Measurements from ENCODE around the gene KRTAP1-1. TPM values are rescaled to one million over a fixed set of nuclear protein-coding genes. Genes with fewer than 3 reads are reported as not detected.
"Not testable (repeated sequence)": the region's sequence is repeated elsewhere in the genome, so short reads cannot be mapped to it uniquely, and the experiment has no call there.

KRTAP1-1 gene
- total RNA-seq, 1 donor from 2014 or later = not detected

DNA sequence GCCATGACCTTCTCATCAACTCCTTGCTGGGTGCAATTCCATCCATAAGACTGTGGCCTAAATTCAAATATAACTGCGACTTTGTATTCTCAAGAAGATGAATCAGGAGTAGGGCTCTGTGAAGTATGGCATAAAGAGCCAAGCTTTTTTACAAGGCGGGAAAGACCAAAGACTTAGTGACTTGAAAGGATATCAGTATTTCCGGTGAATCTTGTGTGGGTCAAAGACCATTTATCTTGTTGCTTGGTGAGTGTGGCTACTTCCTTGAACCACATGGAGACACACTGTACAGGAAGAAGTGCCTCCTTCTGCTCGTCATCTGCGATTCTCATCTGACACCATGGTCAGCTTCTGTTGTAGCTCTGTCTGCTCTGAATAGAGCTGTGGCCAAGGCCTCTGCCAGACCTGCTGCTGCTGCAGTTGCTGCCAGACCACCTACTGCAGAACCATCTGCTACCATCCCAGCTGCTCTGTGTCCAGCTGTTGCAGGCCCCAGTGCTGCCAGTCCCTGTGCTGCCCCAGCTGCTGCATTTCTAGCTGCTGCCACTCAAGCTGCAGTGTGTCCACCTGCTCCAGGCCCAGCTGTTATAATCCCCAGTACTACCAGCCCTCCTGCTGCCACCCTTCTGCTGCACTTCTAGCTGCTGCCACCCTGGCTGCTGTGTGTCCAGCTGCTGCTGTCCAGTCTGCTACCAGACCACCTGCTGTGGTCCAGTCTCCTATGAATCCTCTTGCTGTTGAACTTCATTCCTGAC is 30.5 kb upstream of the KRTAP1-1 start:
- no peaks in the 10 kb centered on the region for H3K9me3 ChIP-seq (replicated peaks)
- intact Hi-C loops (cut with micrococcal nuclease) = no loop called here
- H3K4me1 ChIP-seq = no peaks in the 10 kb centered on the region
- H3K4me3 ChIP-seq = no peak overlapping the region
- no peak overlapping the region for H3K27ac ChIP-seq (replicated peaks)
- TF ChIP-seq, protein P1, sequence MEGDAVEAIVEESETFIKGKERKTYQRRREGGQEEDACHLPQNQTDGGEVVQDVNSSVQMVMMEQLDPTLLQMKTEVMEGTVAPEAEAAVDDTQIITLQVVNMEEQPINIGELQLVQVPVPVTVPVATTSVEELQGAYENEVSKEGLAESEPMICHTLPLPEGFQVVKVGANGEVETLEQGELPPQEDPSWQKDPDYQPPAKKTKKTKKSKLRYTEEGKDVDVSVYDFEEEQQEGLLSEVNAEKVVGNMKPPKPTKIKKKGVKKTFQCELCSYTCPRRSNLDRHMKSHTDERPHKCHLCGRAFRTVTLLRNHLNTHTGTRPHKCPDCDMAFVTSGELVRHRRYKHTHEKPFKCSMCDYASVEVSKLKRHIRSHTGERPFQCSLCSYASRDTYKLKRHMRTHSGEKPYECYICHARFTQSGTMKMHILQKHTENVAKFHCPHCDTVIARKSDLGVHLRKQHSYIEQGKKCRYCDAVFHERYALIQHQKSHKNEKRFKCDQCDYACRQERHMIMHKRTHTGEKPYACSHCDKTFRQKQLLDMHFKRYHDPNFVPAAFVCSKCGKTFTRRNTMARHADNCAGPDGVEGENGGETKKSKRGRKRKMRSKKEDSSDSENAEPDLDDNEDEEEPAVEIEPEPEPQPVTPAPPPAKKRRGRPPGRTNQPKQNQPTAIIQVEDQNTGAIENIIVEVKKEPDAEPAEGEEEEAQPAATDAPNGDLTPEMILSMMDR (IDR thresholded peaks at IDR 0.05; ENCODE audit: borderline replicate concordance) = no peak
- no peaks in the 10 kb centered on the region for H3K36me3 ChIP-seq
- DNase-seq = no peak
- H3K27me3 ChIP-seq (ENCODE audit: low read depth) = peaks cover 34% of the 10 kb centered on the region

DNA sequence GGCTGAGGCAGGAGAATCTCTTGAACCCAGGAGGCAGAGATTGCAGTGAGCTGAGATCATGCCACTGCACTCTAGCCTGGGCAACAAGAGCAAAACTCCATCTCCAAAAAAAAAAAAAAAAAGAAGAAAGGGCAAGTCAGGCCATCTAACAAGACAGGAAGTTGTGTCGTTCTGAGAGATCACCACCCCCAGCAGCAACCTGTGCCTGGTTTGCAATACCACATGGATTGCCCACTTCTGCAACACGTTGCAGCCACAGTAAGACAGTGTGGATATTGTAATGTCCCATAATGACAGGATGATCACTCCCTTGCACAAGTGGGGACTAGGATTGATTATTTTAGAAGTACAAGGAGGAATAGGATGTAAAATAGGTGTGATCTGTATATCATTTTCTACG is 27.8 kb upstream of the KRTAP1-1 start:
- no peak for DNase-seq
- Histone ChIP-seq H3K9me3 (replicated peaks) (no peaks in the 10 kb centered on the region), H3K4me3 (no peak overlapping the region), H3K4me1 (no peaks in the 10 kb centered on the region), H3K27ac (replicated peaks) (no peak overlapping the region), H3K27me3 (ENCODE audit: low read depth) (peaks cover 33% of the 10 kb centered on the region), H3K36me3 (no peaks in the 10 kb centered on the region)
- intact Hi-C loops (cut with micrococcal nuclease) = no loop called here
- TF ChIP-seq, protein P1 (IDR thresholded peaks at IDR 0.05; ENCODE audit: borderline replicate concordance) = no peak

DNA sequence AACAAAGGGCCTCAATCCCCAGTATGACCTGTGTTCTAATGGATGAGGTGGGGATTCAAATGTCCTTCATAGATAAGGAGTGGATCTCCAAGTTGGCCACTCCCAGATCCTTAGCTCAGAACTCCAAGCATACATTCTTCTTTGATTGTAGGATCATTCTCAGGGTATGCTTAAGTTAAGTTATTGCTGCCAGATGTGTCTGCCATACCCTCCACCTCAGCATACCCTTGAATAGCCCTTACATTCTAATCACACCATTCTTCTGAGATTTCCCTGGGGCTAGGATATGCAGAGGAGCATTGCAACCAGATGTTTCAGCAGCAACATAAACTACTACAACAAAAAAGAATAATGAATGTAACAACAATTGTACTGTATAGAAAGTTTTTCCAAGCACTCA is 26.0 kb upstream of the KRTAP1-1 start:
- DNase-seq = no peak
- no peaks in the 10 kb centered on the region for H3K4me1 ChIP-seq
- H3K27me3 ChIP-seq (ENCODE audit: low read depth) = peaks cover 44% of the 10 kb centered on the region
- intact Hi-C loops (cut with micrococcal nuclease) = no loop called here
- H3K36me3 ChIP-seq = no peaks in the 10 kb centered on the region
- H3K9me3 ChIP-seq (replicated peaks) = no peaks in the 10 kb centered on the region
- TF ChIP-seq, protein P1 (IDR thresholded peaks at IDR 0.05; ENCODE audit: borderline replicate concordance) = no peak
- H3K4me3 ChIP-seq = no peak overlapping the region
- no peak overlapping the region for H3K27ac ChIP-seq (replicated peaks)

DNA sequence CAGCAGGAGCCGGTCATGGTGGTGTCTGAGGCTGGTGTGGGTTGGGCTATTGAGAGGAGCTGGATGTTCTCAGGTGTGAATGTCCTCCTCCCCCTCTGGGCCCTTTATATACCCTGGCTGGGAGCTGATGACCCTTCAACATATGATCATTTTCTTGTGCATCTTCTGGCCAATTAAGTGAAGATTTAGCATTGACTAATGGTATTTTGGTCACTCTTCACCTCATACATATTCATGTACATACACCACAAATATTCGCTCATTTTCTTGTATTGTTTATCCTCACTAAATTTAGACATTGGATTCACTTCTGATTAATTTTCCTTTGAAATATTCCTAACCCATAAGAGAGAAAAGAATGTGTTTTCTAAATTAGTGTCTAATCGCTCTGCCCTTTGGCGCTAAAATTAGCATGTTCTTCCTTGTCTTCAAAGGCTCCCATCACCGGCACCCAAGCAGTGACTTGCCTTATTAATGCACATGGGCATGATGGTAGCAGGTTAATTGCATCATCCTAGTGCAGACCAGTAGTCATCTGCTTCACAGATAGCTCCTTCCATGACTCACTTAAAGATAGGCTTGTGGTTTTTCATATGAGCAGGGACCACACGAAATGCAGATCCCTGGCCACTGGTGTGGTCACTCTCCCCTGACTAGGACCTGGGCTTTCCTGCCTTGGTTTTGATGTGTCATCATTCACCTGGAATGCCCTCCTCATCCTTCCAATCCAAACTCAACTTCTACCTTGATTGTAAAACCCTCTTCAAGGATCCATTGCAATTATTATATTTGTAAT is 24.8 kb upstream of the KRTAP1-1 start, which contains the start of gene KRTAP2-4:
KRTAP2-4 (minus strand) TSS at position 51 of the 796 bp plus-strand sequence; CDS start at position 17, 34 bp downstream.
- no peaks in the 10 kb centered on the region for H3K36me3 ChIP-seq
- no peak within 1 kb of the TSS for H3K27ac ChIP-seq (replicated peaks)
- DNase-seq = no peak
- H3K4me3 ChIP-seq = no peak within 1 kb of the TSS
- peaks cover 56% of the 10 kb centered on the region for H3K27me3 ChIP-seq (ENCODE audit: low read depth)
- no peaks in the 10 kb centered on the region for H3K9me3 ChIP-seq (replicated peaks)
- intact Hi-C loops (cut with micrococcal nuclease) = no loop called here
- H3K4me1 ChIP-seq = no peaks in the 10 kb centered on the region
- TF ChIP-seq, protein P1 (IDR thresholded peaks at IDR 0.05; ENCODE audit: borderline replicate concordance) = no peak

DNA sequence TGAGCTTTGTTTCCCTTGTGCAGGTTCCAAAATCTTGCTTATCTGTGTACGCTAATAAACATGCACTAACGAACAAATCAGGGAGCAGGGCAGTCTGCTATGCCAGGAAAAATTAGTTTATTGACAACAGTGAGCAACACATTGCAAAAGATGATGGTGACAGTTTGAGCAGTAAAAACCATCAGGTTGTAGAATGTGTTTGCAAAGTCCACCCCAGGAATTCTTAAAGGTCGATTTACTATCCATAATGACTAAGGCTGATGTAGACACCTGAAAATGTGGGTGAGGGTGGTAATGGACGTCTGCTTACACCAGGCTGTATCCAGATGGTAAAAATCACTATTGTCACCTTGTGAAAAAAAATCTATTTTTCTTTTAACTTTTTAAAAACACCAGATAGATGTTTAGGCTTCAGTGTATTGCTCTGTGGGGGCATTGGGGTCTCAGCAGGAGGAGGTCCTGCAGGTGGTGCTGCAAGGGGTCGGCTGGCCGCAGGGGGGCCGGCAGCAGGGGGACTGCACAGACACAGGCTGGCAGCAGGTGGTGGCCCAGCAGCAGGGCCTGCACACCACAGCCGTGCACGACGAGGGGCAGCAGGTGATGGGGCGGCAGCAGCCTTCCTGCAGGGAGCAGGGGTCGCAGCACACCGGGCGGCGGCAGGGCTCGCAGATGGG is 23.9 kb upstream of the KRTAP1-1 start:
- H3K9me3 ChIP-seq (replicated peaks); DNase-seq; H3K4me1 ChIP-seq; H3K4me3 ChIP-seq; intact Hi-C loops (cut with micrococcal nuclease); H3K36me3 ChIP-seq; H3K27ac ChIP-seq (replicated peaks): not testable (repeated sequence)
- peaks cover 65% of the 10 kb centered on the region for H3K27me3 ChIP-seq (ENCODE audit: low read depth)

Data from left ventricle myocardium inferior (tissue), 1 donor.